NT2/D1 (cell line): ENCODE data around the gene C3.
"Not testable (repeated sequence)": the region's sequence is repeated elsewhere in the genome, so short reads cannot be mapped to it uniquely, and the experiment has no call there.

Experiments
- DNase-seq: peaks from one replicate; pipeline ENCODE4 v3.0.0-alpha.2; 2011; ENCODE audit warnings: low read depth, low spot score
- H3K27me3 ChIP-seq: 2 replicates; pipeline ENCODE4 v1.6.0; 2011; ENCODE audit warnings: mild to moderate bottlenecking; ENCODE audit not compliant: insufficient read length, insufficient read depth
- H3K36me3 ChIP-seq: 2 replicates; pipeline ENCODE4 v1.6.1; 2011; ENCODE audit warnings: mild to moderate bottlenecking, low read length, mixed read lengths; ENCODE audit not compliant: insufficient read depth, insufficient read length
- H3K4me1 ChIP-seq: 2 replicates; pipeline ENCODE4 v1.5.1; 2011; ENCODE audit not compliant: insufficient read depth, insufficient read length
- H3K4me3 ChIP-seq: 2 replicates; pipeline ENCODE4 v1.5.1; 2011; ENCODE audit warnings: low read depth; ENCODE audit not compliant: insufficient read length
- H3K9ac ChIP-seq: 2 replicates; pipeline ENCODE4 v1.6.0; 2011; ENCODE audit warnings: low read depth; ENCODE audit not compliant: insufficient read length
- H3K9me3 ChIP-seq: 2 replicates; pipeline ENCODE4 v1.5.1; 2011; ENCODE audit warnings: mild to moderate bottlenecking, low read length; ENCODE audit not compliant: insufficient read depth
- SUZ12 ChIP-seq: IDR thresholded peaks from 2 replicates; pipeline ENCODE4 v1.6.1; 2011; ENCODE audit not compliant: insufficient read length, insufficient read depth; ENCODE audit errors: extremely low read depth
- YY1 ChIP-seq: IDR thresholded peaks from 2 replicates; pipeline ENCODE4 v1.6.1; 2011; ENCODE audit not compliant: insufficient read length, insufficient read depth
- ZNF274 ChIP-seq: IDR thresholded peaks from 2 replicates; pipeline ENCODE4 v1.6.1; 2011; ENCODE audit warnings: mild to moderate bottlenecking, low read depth, low read length

Gene C3

DNA sequence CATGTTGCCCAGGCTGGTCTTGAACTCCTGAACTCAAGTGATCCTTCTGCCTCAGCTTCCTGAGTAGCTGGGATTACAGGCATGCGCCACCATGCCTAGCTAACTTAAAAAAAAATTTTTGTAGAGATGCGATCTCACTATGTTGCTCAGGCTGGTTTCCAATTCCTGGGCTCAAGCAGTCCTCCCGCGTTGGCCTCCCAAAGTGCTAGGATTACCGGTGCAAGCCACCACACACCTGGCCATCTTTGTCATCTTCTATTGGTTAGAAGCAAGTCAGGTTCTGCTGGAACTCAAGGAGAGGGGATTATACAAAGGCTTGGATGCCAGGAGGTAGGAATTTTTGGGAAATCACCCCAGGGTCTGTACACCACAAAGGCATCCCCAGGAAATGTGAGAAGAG lies 75.7 kb downstream of the C3 start:
- TF ChIP-seq ZNF274 (no peak), YY1 (no peak), SUZ12 (no peak)
- no peaks in the 10 kb centered on the region for H3K36me3 ChIP-seq
- H3K9ac ChIP-seq: no peak overlapping the region
- H3K4me3 ChIP-seq: no peak overlapping the region
- peaks cover 8% of the 10 kb centered on the region; the same call in 1 of the 2 replicates for H3K9me3 ChIP-seq
- peaks cover 3% of the 10 kb centered on the region for H3K4me1 ChIP-seq
- no peak for DNase-seq
- H3K27me3 ChIP-seq: no peaks in the 10 kb centered on the region

GRCh38 chr19:6640333-6640732 lies 80.1 kb downstream of the C3 start:
- DNase-seq, H3K36me3 ChIP-seq, H3K9me3 ChIP-seq, H3K27me3 ChIP-seq, H3K4me3 ChIP-seq, H3K9ac ChIP-seq, H3K4me1 ChIP-seq: not testable (repeated sequence)

- Histone ChIP-seq H3K27me3 (no peaks in the 10 kb centered on the region), H3K36me3 (no peaks in the 10 kb centered on the region), H3K4me3 (no peak overlapping the region), H3K9me3 (no peaks in the 10 kb centered on the region), H3K4me1 (peaks cover 3% of the 10 kb centered on the region), H3K9ac (no peak overlapping the region)
- TF ChIP-seq ZNF274: no peak
- DNase-seq: no peak
These were observed 81.0 kb downstream of the C3 start for GRCh38 chr19:6639439-6639838.

- DNase-seq, H3K9me3 ChIP-seq, H3K36me3 ChIP-seq, H3K4me3 ChIP-seq, H3K27me3 ChIP-seq, H3K4me1 ChIP-seq, H3K9ac ChIP-seq: not testable (repeated sequence)
These were observed 87.0 kb downstream of the C3 start for GRCh38 chr19:6633456-6633813.

DNA sequence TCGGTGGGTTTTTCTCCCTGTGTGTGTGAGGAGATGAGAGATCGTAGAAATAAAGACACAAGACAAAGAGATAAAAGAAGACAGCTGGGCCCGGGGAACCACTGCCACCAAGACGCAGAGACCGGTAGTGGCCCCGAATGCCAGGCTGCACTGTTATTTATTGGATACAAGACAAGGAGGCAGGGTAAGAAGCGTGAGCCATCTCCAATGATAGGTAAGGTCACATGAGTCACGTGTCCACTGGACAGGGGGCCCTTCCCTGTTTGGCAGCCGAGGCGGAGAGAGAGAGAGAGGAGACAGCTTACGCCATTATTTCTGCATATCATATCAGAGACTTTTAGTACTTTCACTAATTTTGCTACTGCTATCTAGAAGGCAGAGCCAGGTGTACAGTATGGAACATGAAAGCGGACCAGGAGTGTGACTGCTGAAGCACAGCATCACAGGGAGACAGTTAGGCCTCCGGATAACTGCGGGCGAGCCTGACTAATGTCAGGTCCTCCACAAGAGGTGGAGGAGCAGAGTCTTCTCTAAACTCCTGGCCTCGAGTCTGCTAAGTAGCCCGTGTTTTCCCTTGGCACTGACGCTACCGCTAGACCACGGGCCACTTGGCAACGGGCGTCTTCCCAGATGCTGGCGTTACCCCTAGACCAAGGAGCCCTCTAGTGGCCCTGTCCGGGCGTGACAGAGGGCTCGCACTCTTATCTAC lies 87.5 kb downstream of the C3 start:
- DNase-seq: peak; percentile 25
- not testable (repeated sequence) for H3K27me3 ChIP-seq, H3K4me1 ChIP-seq, H3K9ac ChIP-seq, H3K9me3 ChIP-seq, H3K4me3 ChIP-seq, H3K36me3 ChIP-seq

DNA sequence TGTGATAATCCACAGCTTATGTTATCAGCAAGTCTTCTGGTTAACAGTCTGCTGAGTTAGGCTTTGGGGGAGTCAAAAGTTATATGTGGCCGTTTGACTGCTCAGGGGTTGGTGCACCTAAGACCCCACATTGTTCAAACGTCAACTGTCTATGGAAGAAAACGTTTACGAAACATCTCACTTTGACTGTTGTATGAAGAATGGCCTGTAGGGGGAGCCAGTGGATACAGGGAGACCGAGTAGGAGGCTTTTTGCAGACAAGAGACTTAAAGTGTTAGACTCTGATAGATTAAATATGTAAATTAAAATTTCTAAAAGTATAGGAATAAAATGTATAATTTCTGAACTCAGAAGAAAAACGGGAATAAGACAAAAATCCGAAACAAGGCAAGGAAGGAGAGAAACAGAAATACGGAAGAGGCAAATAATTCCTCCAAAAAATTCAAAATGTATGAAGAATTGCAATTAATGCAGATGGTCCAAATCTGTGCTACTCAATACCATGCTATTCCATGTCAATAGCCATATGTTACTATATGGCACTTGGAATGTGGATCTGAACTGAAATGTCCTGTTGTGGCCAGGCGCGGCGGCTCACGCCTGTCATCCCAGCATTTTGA lies 88.3 kb downstream of the C3 start:
- Histone ChIP-seq H3K9ac (no peak overlapping the region), H3K27me3 (peaks cover 6% of the 10 kb centered on the region), H3K4me1 (no peaks in the 10 kb centered on the region), H3K36me3 (no peaks in the 10 kb centered on the region), H3K4me3 (no peak overlapping the region), H3K9me3 (peaks cover 15% of the 10 kb centered on the region; the same call in 1 of the 2 replicates)
- TF ChIP-seq ZNF274 (no peak), YY1 (no peak), SUZ12 (no peak)
- peak; percentile 67 for DNase-seq
